ENCODE results near the gene PLXNA2.

DNA sequence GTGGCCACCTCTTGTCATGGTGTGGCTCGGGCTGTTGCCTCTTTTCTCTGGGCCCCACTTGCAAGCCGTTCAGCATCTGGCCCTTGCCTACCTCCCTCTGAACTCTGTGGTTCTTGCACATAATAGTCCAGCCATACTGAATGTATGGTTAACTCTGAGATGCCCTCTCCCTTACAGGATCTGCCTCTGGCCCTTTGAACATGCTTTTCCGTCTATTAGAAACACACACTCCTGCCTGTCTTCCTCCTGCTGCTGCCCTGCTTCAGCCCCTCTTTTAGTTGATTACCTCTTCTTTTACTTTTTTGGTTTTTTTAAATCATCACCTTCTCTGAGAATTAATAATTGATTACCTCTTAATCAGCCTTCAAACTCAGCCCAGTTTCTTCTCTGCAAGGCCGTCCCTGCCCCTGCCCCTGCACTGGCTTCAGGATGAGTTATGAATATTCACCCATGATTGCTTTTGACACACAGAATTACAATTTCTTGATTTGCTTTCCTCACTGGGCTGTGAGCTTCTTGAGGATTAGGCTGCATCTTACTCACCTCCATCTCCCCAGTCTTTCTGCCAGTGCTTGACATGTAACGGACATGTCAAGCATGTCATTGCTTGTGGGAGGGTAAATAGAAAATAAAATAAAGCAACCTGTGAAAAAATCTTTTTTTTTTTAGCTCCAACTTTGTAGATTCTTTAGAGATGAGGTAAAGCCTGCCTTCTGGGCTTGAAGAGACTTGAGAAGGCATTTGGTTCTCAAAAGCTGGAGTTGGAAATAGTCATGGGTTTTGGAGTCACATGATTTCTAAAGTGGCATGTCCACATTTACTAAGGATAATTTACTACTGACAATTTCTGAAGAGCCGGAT, 158.3 kb downstream of the PLXNA2 start:
- TF ChIP-seq CTCF (IDR thresholded peaks at IDR 0.05; ENCODE audit: low read depth, low read length) (no peak), EZH2phosphoT487 (IDR thresholded peaks at IDR 0.05; ENCODE audit: low read depth) (no peak)
